ENCODE measurements around the gene MAD2L1BP. TPM values are rescaled to one million over a fixed set of nuclear protein-coding genes. Genes with fewer than 3 reads are reported as not detected.

MAD2L1BP gene
- total RNA-seq, 1 experiment from 2014 or later: 46.3 TPM

- no peak overlapping the region for H3K18ac ChIP-seq (ENCODE audit: insufficient read length, low read depth, low read length)
- no peaks in the 10 kb centered on the region for H3K9me3 Mint-ChIP-seq
- H2AK5ac ChIP-seq (ENCODE audit: insufficient read length, low read length): no peak overlapping the region
- peaks cover 21 to 24% of the 10 kb centered on the region in 2 experiments for H3K4me1 Mint-ChIP-seq
- H3K56ac ChIP-seq (ENCODE audit: insufficient read length, low read depth, low read length): no peak overlapping the region
- H4K8ac ChIP-seq (replicated peaks; ENCODE audit: insufficient read length, low read depth, low read length): no peak overlapping the region
- no peak overlapping the region for H2BK15ac ChIP-seq (ENCODE audit: low read depth, low read length)
- no peak overlapping the region for H2BK12ac ChIP-seq (ENCODE audit: insufficient read length, low read depth, low read length)
- no peak overlapping the region for H3T11ph ChIP-seq (ENCODE audit: low read length)
- H3K9ac ChIP-seq (ENCODE audit: extremely low read depth, insufficient read length, low read length): no peak overlapping the region
- H3K79me2 ChIP-seq (ENCODE audit: insufficient read depth, low read length): peaks cover 26% of the 10 kb centered on the region
- no peak overlapping the region for H3K23ac ChIP-seq (ENCODE audit: insufficient read length, low read depth, low read length)
- peak overlapping the region; percentile 17 to 61 (median 46); a peak in 4 of 7 replicates for H3K27ac Mint-ChIP-seq
- H2AFZ ChIP-seq (ENCODE audit: low read length): no peak overlapping the region
- TF ChIP-seq CTCF (conservative IDR thresholded peaks at IDR 0.05): no peak
- peaks cover 13% of the 10 kb centered on the region for H3K79me1 ChIP-seq (ENCODE audit: insufficient read depth, low read depth, low read length, poor library complexity, severe bottlenecking)
- H2BK5ac ChIP-seq (ENCODE audit: insufficient read length, low read length): no peak overlapping the region
- no peaks in the 10 kb centered on the region for H3K27me3 Mint-ChIP-seq (ENCODE audit: low read depth)
- WGBS (ENCODE audit: extremely low coverage, insufficient read length, low lambda C conversion rate): no CpG with 5 or more reads among the region's 8 CpGs
- peaks cover 16 to 26% (median 19%) of the 10 kb centered on the region in 3 experiments; a peak in 6 of 7 replicates for H3K36me3 Mint-ChIP-seq (ENCODE audit: insufficient read depth in 1 of 3, low read depth in 3 of 3)
- no peak overlapping the region for H4K5ac ChIP-seq (ENCODE audit: insufficient read length, low read depth, low read length)
- H4K91ac ChIP-seq (ENCODE audit: insufficient read length, low read depth, low read length): no peak overlapping the region
- H3K4ac ChIP-seq (ENCODE audit: low read depth, low read length): no peak overlapping the region
- H3K27me3 ChIP-seq (ENCODE audit: insufficient read depth, low read length): no peaks in the 10 kb centered on the region
- no peaks in the 10 kb centered on the region for H3K9me3 ChIP-seq (ENCODE audit: control insufficient read depth, low read depth, low read length)
- no peak overlapping the region for H3K27ac ChIP-seq (ENCODE audit: insufficient read length, low read depth, low read length)
- no peak overlapping the region for H3K4me3 Mint-ChIP-seq
- H2BK20ac ChIP-seq (ENCODE audit: low read depth, low read length, poor library complexity, severe bottlenecking): no peak overlapping the region
- H3K4me2 ChIP-seq (ENCODE audit: insufficient read depth, insufficient read length, low read length): no peak overlapping the region
- H3K23me2 ChIP-seq (ENCODE audit: insufficient read length, low read depth, low read length, poor library complexity, severe bottlenecking): peaks cover 8% of the 10 kb centered on the region
- H2BK120ac ChIP-seq (ENCODE audit: low read depth, low read length, poor library complexity, severe bottlenecking): no peak overlapping the region
- no peaks in the 10 kb centered on the region for H4K20me1 ChIP-seq (ENCODE audit: control insufficient read depth, insufficient read depth, insufficient read length)
- H3K14ac ChIP-seq (ENCODE audit: insufficient read depth, low read length): no peak overlapping the region
- no peak for DNase-seq
- H3K4me1 ChIP-seq (ENCODE audit: insufficient read depth, low read length): no peaks in the 10 kb centered on the region
Observed at GRCh38 chr6:43682724-43683429, 47.2 kb downstream of the MAD2L1BP start.
